Kidney capillary endothelial cell (primary cell): ENCODE results near the gene RBBP8.
A peak's percentile ranks its signal among the peaks of the same experiment; 100 is the strongest.
"Not testable (repeated sequence)": the region's sequence is repeated elsewhere in the genome, so short reads cannot be mapped to it uniquely, and the experiment has no call there.

Source experiments
- DNase-seq: peaks from one replicate; pipeline ENCODE4 v3.0.0-alpha.2; 2018; ENCODE audit warnings: low spot score

RBBP8 gene

DNA sequence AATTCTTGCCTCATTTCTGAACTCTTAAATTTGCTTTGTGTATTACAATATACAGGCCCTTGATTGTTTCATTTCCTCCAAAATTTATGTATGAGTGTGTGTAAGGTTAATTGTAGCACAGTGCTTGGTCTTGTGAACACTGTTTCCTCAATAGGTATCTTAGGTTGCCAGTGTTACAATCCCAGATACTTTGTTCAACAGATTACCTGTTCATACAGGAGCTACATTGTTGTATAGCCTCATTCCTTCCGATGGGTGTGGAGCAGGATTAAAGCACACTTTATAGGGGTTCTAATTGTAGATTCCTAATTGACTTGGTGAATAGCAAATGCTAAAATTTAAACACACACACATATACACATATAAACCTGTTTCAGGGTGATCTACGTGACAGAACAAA is 10.7 kb downstream of the RBBP8 start:
- DNase-seq = no peak

DNA sequence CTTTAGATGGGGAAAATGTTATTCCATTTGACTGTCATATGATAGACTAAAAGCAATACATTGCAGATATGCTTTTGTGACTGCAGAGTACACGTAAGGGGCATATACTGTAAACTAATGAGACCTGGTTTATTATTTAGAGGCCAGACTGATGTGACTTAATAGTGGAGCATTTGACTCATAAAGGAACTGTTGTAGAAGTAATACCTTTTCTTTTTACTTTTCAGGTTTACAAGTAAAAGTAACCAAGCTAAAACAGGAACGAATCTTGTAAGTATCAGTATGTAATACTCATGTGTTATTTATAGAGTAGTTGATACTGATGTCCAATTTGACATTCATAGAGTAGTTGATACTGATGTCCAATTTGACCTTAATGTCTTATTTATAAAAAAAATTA is 13.1 kb downstream of the RBBP8 start:
- no peak for DNase-seq

DNA sequence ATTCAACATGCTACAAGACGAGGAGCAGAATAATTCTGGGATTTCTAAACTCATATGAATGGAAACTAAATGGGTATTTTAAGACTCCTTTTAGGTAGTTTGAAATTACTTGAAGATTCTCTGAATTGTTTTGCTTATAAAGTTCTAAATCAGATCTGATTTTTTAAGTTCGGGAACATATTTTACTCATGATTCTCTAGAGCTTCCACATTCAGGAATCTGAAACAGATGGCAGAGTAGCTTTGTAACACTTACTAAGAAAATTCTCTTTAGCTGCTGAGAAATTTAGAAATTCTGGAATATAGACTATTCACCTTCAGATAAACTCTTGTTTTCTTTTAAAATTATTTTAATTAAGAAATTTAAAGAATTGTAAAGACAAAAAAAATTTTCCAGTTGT is 13.7 kb downstream of the RBBP8 start:
- no peak for DNase-seq

DNA sequence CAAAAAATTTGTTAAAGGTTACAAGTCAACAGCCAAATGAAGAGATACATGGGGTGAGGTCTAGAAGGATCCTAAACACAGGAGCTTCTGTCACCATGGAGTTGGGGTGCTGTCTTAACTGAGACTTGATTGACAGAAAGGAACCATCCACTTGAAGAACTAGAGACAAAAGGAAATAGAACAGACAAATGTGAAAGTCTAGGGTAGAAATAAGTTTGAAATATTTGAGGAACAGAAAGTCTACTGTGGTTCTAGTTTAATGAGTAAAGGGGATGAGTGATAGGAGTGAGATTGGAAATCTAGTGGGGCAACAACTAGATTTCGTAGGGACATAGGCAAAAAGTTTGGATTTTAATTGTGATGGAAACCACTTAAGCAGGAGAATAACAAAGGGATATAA is 18.7 kb downstream of the RBBP8 start:
- DNase-seq = no peak

DNA sequence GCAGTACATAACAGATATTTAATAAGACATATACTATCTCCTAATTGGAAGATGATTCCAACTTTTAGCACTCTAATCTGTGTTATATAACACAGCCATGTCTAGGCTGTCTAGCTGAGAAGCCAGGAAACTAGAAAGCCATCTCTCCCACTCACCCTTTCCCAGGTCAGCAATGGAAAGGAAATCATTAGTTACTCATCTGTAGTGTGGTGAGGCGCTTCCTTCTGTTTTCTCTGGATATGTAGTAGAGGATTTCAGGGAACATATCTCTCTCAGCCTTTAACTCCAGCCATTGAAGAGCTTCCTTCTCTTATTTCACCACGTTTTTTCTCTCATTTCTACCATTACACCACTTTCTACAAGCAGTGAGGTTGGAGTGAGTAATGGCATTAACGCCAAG is 19.4 kb downstream of the RBBP8 start:
- peak; percentile 14 for DNase-seq

DNA sequence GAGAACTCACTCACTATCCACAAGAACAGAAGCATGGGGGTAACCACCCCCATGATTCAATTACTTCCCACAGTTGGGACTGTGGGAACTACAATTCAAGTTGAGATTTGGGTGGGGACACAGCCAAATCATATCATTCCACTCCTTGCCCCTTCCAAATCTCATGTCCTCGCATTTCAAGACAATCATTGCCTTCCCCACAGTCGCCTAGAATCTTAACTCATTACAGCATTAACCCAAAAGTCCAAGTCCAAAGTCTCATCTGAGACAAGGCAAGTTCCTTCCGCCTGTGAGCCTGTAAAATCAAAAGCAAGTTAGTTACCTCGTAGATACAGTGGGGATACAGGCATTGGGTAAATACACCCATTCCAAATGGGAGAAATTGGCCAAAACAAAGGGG is 20.9 kb downstream of the RBBP8 start:
- DNase-seq = not testable (repeated sequence)

DNA sequence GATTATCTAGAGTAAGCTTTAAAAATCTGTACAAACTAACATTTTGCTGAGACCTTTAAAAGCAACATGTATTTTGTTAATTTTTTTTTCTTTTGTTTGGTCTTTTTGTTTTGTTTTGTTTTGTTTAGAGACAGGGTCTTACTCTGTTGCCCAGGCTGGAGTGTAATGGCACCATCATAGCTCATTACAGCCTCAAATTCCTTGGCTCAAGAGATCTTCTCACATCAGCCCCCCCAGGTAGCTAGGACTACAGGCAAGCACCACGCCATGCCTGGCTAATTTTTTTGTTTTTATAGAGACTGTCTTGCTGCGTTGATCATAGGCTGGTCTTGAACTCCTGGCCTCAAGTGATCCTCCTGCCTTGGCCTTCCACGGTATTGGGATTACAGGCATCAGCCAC is 23.1 kb downstream of the RBBP8 start:
- no peak for DNase-seq

DNA sequence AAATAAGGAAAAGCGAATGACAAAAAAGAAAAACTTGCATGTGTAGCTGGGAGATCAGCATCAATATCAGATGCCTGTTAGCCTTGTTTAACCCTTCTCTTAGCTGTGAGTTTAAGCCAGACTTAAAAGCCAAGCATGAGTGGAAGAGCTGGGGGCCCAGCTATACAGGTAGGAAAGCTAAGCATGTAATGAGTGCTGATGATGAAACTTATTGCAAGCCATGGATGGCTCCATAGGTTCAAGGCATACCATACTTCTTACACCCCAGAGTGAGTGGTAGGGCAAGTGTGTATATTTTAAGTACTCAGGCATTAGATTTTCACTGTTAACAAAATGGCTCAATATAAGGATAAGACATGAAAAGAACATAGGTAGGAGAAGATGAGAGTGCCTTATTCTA is 28.0 kb downstream of the RBBP8 start:
- DNase-seq = no peak

DNA sequence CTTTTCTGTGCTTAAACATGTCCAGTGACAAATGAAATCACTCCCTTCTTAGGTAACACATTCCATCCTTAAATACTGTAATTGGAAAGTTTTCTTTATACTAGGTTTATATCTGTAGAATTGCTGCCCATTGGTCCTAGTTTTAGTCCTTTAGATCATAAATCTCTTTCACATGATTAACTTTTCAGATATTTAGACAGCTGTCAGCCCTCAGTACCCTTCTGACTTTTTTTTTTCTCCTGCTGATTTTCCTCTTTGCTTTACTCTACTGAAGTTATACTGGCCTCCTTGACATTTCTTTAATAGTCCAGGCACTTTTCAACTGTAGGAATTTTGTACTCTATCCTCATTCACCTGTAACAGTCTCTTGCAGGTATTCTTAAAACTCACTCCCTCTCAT is 28.9 kb downstream of the RBBP8 start:
- DNase-seq = no peak

DNA sequence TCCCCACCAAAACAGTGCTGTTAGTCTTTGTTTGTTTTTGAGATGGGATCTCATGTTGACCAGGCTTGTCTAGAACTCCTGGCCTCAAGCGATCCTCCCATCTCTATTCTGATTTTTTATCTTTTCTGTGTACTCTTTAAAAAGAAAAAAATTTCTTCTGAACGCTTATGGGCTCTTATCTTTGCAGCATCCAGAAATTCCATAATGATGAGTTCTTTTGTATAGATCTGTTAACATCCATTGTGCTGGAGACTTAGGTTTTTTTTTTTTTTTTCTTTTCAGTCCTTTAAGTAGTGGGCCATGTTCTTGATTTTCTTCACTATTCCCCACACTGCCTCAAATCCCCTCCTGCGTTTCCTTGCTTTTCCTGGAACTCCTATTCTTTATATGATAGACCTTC is 31.0 kb downstream of the RBBP8 start:
- DNase-seq = no peak

DNA sequence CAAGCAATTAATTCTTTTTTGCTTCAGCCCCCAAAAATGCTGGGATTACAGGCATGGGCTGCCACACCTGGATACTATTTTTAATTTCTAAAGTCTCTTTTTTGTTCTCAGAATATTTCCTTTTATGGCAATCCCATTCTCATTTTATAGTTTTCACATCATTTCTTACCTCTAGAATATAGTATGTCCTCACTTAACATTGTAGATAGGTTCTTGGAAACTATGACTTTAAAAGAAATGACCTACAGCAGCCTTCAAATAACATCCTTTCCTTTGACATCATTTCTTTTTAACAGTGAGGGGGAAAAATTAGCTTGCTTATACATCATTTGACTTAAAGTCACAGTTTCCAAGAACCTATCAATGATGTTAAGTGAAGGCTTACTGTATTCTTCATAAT is 31.6 kb downstream of the RBBP8 start:
- DNase-seq = no peak

DNA sequence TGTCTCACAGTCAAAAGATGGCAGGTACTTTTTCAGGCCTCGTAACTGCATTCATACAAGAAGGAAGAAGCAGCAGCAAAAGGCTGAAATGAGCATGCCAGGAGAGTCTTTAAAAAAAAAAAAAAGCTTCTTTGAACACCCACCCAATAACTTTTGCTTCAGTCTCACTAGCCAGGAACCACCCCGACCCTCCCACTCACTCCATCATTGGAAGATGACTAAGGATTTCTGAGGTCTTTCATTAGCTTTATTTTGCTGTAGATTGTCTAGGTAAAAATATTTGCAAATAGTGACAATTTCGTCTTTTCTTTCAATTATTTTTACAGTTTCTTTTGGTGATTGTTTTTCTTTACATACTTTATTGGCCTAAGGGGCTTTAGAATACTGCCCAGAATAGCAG is 37.9 kb downstream of the RBBP8 start:
- no peak for DNase-seq

DNA sequence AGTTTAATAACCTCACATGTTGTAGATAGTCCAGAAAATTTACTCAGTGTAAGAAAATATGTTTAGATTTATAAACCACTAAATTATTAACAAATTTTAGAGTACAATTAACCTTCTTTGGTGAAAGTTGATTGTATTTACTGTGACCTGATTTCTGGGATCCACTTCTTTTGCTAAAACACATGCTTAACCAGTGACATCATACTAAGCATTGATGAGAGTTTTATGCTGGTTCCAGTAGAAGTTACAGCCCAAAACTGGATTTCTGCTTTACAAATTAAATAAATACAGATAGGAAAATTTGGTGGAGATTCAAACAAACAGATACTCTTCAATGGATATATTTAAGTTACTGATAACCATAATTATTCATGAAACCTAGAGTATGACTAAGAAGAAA is 40.9 kb downstream of the RBBP8 start:
- no peak for DNase-seq

DNA sequence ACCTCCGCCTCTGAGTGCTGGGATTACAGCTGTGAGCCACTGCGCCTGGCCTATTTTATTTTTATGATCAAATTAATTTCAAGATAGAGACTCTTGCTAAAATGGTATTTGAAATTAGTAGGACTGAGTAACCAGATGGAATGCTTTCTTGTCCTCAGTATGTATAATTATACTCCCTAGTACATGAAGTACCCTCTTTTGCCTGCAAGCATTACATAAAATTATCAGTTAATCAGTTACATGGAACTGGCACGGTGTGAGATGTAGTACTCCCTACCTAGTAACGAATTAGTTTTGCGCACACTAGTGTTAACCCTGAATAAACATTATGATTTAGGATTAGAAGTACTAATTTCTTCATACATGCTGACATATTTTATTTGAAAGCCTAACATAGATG is 41.6 kb downstream of the RBBP8 start:
- DNase-seq = no peak

DNA sequence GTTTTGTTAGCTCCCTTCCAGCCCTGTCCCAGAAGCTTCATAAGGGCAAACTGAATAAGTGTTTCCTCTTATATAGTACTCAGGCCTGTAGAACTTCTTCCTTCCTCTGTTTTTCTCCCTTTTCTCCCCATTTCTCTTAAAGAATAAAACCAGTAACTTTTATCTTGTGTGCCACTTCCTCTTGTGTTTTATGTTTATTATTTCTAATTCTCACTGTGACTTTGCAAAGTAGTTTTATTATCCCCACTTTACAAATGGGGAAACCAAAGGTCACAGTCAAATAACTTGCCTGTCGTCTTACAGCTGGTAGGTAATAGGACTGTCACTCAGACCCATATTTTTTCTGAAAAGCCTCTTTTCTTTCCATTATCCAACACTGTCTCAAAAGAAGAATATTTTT is 42.4 kb downstream of the RBBP8 start:
- DNase-seq = no peak

DNA sequence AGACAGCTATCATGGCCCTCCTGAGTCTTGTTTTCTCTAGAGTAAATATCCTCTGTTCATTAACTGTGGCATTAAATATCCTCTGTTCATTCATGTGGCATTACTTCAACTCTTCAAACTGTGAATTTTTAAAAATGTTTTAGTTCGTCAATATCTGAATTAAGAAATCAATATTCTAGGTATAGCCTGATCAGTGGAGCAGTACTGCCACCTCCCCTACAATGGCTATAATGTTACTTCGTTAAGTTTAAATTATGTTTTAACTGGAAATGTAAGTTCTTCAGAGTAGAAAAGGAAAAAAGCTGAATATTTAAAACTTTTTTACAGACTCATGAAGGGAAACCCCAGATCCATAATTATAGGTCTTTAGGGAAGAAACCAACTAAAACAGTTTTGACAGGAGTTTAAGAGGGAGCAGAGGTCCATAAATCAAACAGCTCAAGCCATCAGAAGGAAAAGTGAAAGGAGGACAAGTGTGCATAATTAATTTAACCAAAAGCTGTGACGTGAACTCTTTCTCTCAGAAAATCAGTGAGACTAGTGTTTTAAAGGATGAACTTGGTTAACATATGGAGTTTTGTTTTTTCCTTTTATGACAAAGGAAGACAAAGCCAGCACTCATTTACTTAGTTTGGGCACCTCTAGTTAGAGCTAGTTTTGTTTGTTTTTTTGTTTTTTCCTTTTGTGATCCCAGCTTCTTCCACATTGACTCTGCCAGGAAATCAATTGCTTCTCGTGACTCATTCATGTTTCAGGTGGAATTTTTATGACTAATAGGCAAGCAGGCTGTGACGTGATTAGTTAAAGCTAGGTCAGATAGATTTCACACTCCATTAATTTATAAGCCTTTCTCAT is 44.9 kb downstream of the RBBP8 start:
- peak; percentile 72 for DNase-seq

DNA sequence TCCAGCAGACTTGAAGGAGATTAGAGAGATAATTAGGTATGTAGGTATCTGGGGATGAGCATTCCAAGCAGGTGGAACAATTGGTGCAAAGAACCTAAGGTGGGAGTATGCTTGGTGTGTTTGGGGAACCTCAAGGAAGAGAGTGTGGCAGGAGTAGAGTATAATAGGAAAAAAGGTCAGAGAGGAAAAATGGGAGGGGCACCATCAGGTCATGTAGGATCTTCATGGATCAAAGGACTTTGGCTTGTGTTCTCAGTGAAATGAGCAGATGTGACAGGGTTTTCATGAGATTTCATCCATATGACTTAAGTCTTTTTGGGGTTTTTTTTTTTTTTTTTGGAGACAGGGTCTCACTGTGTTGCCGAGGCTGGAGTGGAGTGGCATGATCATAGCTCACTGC is 47.3 kb downstream of the RBBP8 start:
- DNase-seq = no peak

DNA sequence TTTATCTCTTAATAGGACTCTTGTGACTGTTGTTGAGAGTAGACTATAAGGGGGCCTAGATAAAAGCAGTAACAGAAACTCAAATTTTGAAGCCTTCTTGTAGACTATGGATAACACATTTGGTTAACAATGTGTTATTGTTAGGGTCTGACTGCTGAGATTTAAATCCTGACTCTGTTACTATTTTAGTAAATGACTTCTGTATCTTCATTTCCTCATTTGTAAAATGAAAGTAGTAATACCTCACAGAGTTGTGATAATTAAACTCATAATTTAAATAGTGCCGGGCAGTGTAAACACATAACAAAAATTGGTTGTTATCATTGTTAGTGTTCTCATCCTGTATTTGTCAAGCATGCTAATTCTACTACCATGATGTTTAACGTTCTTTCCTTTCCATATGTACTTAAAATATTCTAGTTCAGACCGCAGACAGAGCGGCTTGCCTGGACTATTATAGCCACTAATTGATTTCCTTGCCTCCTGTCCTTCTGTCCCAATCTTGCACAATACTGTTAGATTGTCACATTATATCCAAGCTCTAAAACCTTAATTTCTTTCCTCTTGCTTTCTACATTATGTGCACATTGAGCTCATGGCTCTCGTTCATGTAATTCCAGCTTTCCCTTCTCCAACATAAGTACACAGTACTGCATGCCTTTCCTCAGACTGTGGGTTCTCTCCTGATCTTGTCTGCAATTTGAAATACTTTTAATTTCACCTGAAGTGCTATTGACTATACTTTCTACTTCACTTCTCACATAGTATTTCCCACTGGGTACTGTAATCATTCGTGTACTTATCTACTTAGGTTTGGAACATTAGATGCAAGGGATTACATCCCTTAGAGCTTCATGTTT is 48.4 kb downstream of the RBBP8 start:
- no peak for DNase-seq

DNA sequence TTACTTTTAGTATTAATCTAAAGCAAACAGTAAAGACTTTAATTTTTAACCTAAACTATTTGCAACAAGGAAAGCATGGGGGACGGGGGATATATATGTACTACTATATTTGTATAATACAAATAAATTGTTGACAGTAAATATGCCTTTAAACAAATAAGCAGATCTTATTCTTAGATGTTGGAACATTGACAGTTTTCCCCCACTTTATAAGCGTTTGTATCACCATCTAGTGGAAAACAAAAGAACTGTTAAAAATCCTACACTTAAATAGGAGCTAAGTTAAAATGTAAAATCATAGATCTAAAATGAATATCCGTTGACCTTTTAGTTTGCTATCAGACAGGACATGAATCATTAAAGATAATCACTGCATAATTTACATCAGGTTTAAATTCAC is 50.0 kb downstream of the RBBP8 start:
- DNase-seq = peak; percentile 45

DNA sequence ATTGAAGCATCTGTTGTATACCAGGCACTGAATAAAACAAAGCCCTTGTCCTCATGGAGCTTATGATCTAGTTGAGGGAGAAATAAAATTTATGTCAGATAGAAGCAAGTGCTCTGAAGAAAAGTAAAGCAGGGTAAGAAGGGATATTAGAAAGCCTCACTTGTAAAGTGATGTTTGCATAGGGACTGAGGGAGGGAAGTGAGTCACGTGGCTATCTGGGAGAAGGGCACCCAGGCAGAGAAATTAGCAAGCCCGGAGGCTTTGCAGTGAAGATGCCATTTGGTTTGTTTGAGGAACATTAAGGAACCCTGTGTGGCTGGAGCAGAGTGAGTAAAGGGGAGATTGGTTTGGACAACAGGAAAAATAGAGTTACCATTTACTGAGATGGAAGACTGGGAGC is 52.1 kb downstream of the RBBP8 start:
- no peak for DNase-seq

DNA sequence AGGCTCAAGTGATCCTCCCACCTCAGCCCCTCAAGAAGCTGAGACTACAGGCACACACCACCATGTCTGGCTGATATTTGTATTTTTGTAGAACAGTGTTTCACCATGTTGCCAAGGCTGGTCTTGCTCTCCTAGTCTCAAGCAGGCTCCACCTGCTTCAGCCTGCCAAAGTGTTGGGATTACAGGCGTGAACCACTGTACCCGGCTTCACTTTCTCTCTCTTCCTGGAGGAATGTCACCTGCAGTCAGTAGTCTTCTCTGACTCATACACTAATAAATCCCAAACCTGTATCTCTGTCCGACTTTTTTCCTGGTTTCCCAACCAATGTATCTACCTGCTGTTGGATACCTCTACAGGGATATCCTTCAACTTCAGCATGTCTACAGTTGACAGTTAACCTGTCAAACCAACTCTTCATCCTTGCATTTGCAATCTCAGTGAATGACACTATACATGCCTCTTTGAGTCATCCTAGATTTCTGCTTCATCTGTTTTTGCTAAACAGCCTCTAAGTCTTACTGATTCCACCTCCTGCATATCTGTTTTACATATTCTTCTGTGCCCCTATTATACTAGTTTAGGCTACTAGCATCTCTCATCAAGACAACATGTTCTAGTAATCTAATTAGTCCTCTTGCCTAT is 54.5 kb downstream of the RBBP8 start:
- DNase-seq = no peak

DNA sequence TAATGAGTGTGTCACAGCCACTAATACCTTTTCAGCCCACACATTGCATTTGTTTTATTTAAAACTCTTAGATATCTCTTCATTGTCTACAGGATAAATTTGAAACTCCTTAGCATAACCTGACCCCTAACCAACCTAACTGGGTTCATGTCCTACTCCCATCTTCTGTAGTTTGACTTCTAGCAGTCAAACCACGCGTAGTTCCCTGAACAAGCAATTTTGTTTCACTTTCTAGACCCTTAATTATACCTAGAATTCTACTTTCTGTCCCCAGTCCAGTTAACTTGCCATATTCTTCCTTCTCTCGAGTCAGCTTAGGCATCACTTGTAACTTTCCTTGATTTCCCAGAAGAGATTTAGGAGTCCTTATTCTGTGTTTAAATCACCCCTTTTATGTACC is 55.1 kb downstream of the RBBP8 start:
- no peak for DNase-seq

DNA sequence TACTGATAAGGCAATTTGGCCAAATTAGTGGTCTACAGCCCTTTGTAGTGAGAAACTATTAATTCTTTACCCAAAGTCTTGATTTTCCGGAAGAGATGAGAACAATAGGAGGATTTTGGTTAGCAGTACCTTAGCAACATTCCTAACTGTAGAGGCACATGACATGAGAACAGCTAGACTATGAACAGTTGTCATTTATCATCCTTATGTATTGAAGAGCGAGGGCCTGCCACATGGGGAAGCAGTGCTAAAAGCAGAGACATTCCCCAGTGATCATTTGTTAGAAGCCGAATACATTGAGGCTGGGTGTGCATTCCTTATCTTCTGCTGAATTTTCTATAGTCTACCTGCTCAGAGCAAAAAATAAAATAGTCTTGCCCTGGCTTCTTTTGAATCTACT is 65.2 kb downstream of the RBBP8 start:
- DNase-seq = no peak
